ENCODE results near the gene FCMR.

The FCMR gene, protein sequence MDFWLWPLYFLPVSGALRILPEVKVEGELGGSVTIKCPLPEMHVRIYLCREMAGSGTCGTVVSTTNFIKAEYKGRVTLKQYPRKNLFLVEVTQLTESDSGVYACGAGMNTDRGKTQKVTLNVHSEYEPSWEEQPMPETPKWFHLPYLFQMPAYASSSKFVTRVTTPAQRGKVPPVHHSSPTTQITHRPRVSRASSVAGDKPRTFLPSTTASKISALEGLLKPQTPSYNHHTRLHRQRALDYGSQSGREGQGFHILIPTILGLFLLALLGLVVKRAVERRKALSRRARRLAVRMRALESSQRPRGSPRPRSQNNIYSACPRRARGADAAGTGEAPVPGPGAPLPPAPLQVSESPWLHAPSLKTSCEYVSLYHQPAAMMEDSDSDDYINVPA

DNA sequence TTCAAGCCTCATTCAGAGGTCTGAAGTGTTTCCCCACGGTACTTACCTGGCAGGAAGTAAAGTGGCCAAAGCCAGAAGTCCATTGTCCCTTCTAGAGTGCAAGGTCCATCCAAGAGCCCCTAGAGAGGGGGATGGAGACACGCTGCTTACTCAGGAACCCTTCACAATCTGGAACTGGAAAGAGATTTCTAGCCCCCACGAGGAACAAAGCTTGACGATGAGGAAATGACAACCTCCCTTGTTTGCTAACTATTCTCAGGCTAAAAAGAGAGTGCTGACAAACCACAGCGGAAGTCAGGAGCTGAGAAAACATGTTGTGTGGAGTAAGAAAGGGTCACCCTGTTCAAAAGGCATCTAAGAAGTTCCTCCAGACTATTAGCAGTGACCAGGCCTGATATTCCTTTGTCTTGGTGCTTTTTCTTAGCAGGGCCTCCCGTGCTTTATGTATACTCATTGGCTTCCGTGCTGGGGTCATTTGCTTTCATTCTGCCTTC, at the start of gene FCMR:
FCMR (minus strand) TSS at position 170 of the 494 bp plus-strand sequence; CDS start at position 83, 87 bp downstream.
- DNase-seq (ENCODE audit: extremely low read depth in 1 of 2, low read depth in 1 of 2) = no peak

DNA sequence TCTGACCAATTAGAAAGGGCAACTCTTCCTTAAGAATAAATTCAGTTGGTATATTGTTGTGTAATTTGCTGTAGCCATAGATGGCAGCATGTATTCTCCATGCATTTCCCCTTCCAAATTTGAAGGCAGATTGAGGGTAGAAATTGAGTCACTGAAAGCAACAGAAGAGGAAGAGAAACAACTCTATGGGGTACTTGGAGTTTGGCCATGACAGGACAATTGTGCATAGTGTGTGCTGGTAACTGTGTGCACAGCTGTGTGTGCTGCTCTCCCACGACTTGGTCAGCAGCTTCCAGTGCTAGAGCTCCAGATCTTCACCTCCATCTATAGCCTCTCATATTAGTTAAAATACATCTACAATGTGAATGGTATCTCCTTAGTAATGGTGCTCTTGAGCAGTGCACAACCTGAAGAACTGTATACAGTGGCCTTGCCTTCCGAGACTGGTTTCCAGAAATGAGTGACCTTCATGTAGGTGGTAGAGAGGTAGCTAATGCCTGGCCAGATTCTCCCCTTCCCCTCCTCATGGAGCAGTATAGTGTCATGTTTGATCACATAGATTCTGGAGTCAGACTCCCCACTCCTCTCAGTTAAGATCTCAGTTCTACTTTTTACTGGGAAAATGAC, 49.4 kb upstream of the FCMR start:
- DNase-seq (ENCODE audit: extremely low read depth in 1 of 2, low read depth in 1 of 2) = no peak

DNA sequence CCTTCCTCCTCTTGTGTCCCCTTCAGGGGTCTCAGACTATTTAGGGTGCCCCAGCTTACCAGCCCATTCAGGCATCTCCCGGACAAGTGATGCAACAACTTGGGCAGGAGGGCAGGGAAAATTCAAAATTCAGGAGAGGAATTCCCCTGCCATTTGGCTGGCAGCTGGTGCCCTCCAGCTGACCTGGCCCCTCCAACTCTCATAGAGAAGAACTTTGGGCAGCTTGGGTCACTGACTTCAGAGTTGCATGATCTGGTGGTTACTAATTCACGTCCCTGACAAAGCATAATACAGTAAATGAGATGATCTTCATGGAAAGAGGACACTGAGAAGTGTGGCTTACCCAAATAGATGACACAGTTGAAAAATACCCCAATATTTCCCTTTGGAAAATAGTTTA, 48.7 kb upstream of the FCMR start, which contains the start of gene FCAMR:
FCAMR (minus strand) TSS at position 15 of the 400 bp plus-strand sequence. CDS start 335 bp downstream, outside the sequence.
- no peak for DNase-seq (ENCODE audit: extremely low read depth in 1 of 2, low read depth in 1 of 2)

DNA sequence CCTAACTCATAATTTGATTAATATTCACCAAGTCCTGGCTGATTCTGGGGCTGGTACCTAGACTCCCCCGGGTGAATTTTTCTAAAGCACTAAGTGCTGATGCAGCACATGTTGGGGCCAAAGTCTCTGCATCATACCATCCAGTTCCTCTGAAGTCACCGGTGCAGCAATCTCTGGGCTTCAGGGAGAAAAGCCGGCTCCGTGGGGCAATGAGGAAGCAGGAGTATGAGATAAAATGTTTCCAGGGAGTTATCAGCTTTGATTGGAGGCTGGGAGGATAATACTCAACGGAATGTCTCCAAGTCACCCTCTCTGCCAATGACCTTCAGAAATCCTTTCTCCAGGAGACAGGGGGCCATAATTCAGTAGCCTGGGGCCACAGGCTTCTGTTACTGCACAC, 47.3 kb upstream of the FCMR start:
- no peak for DNase-seq (ENCODE audit: extremely low read depth in 1 of 2, low read depth in 1 of 2)

DNA sequence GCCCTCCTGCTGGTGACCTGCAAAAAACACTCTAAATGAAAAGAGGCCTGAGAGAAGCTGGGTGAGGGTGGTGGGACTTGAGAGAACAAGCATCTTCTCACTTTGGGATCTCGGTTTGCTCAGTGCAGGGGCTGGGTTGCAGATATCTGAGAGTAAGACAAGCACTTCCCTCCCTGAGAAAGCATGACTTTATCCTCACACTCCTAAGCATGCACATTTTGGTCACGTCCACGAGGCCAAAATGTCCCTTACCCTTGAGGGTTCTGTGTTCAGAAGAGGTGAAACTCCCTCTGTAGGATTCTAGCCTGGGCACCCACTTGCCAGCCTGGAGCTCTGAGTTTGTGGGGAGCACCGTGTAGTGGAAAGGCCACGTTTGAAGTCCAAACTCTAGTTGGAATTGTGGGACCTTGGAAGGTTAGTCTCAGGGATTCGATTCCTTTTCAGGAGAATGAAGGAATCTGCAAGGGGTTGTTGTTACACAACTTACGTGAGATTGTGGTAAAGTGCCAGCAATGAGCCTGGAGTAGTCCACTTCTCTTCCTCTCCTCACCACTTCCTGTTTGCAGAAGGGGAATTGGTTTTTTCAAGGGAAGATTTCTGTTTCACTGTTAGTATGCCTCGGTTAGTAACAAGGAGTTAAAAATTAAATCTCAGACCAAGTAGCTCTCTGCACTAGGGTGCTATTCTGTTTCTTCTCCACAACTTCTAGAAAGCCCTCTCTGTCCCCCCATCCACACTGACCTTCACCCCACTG, 45.5 kb upstream of the FCMR start:
- DNase-seq (ENCODE audit: extremely low read depth in 1 of 2, low read depth in 1 of 2) = no peak

DNA sequence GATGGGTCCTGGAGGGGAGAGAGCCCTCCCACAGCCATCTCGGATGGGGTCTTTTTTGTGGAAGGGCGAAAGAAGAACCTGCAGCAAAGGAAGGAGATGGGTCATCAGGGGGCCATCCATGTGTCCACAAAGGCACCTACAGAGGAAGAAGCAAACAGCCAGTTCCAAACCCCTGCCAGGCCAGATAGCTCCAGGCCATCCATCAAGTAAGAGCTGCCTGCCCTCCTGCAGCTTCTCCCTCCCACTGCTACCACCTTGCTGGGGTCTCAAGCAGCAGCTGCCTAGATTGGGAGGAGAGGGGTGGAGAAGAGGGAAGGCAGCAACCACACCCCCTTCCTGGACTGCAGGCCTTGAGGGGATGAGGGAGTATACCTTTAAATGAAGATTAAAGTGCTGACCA, 44.0 kb upstream of the FCMR start:
- no peak for DNase-seq (ENCODE audit: extremely low read depth in 1 of 2, low read depth in 1 of 2)

DNA sequence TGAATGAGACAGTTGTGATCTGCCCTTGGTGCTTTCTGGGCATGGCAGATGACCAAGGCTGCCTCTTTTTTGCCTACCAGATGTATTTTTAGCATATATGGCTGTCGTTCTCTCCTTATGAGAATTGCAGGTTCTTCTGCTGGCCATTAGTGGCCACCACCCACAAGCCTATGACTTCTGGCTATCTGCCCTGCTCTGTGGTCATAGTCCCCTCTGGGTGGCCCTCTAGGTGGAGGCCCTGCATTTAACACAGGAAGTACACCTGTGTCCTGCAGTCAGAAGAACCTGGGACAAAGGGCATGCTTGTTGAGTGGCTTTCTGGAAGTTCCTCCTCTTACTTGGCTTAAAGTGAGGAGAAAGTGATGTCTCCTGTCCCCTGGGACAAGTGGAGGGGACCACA, 42.0 kb upstream of the FCMR start:
- DNase-seq (ENCODE audit: extremely low read depth in 1 of 2, low read depth in 1 of 2) = no peak

DNA sequence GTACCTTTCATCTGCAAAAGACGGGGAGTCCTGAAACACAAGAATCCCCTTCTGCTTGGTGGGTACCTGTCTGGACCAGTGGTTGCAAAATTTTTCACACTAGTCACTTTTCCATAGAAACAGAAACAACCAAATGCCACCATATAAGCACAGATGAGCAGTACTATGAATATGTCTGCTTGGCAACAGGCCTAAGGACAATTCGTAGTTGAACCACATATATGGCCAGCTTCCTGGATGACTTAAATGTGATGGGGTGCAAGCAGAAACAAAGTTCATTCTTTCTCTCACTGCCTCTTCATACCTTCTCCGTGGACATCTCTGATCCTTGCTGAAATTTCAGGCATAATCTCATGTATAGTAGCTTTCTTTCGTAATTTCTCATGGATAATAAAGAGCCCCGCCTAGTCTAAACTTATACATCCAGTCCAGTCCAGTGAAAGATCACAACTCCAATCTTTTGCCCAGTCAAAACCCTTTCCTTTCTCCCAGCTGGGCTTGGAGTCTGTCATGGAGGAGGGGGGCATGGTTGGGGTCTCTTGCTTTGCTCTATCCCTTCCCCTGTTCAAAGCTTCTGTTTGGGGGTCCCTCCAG, 41.5 kb upstream of the FCMR start:
- no peak for DNase-seq (ENCODE audit: extremely low read depth in 1 of 2, low read depth in 1 of 2)

DNA sequence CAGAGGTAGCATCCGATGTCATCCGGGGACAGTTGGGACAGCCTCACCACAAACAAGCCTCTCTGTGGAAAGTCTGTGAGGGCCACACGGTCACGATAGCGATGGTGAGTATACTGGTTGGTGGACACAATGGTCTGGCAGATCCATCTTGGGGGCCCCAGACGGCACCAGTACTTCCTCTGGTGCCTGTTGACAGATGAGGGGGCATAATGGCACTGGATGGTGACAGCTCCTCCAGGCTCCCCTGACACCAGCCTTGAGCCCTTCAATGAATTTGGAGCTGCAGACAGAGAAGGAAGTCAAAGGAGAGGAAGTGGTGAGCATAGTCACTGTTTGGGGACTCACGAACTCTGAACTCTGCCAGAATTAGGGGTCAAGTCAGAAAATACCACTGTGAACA, 40.5 kb upstream of the FCMR start:
- DNase-seq (ENCODE audit: extremely low read depth in 1 of 2, low read depth in 1 of 2) = no peak

DNA sequence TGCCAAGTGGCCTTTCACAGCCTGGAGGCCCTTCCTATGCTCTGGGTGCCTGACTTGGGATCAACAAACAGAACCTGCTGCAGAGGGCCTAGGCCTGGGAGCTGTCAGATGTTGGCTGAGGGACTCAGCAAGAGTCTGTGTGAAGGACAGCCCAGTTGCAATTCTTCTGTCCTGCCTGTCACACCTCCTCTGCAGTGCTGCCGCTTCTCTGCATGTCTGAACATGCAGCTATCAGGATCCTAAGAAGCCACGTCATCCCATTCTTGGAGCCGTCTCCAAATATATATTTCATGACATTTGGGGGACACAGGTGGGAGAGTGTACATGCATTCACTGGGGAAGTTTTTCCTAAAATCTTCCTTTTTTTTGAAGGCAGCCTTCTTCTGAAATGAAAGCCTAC, 39.9 kb upstream of the FCMR start:
- no peak for DNase-seq (ENCODE audit: extremely low read depth in 1 of 2, low read depth in 1 of 2)

DNA sequence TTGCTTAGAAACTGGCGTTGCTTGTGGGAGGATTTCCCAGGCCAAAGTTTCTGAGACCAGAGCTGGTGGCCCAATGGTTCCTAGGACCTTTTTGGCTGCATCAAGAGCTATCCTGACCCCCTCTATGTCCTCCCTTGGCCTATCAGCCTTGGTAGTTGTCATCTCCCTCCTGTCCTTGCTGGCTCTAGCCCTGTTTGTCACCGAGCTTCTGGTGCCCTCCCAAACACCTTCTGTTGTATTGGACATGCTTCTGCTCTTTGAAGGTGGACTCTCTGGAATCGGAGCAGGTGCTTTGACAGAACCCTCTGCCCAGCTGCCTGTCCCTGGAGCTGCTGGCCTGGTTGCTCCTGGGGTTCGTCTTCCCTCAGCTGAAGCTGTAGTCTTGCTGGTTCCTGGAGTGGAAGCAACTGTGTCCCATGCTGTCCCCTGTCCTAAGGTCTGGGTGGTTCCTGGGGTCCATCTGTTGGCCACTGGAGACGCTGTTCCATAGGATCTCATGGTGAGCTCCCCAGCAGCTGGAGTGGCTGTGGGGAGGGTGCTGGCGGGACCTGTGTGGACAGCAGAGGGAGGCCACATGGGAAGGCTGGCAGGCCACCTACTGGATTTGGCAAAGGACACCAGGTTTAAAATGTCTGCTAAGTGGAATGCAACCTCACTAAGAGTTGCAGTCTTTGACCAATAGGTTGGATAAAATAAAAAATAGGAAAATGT, 39.1 kb upstream of the FCMR start:
- DNase-seq (ENCODE audit: extremely low read depth in 1 of 2, low read depth in 1 of 2) = no peak

DNA sequence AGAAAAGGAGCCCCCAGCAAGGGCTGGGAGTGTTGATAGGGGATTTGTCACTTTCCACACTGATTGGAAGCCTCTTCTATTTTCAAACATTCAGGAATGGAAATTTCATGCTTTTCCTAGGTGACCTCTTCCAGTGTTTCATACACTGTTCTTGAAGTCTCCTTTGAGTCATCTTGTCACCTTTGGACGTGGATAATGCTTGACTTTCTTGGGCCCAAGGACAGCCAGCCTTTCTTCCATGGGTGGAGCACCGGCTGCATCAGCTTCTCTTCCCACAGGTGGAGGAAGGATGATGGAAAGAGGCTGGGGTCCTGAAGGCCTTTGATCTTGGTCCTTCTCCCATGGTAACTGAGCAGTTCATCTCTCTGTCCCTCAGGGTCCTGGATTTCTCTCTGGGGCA, 36.4 kb upstream of the FCMR start:
- DNase-seq (ENCODE audit: extremely low read depth in 1 of 2, low read depth in 1 of 2) = no peak

DNA sequence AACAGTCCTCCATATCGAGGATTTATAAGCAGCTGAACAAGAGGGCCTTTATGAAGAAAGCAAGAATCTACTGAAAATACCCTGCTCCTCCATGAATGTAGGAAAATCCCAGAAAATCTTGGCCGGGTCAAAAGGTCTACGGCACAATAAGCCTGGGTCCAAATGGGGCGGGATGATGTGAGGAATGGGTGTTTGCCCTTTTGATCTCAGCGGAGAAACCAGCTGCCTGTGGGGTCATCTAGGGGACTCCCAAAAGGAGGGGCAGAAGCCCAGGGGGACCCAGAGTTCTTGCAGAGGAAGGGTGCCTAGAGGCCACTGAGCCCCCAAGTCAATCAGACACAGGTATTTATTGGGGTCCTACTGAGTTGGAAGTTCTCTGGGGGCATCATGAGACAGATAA, 35.9 kb upstream of the FCMR start:
- DNase-seq (ENCODE audit: extremely low read depth in 1 of 2, low read depth in 1 of 2) = no peak

DNA sequence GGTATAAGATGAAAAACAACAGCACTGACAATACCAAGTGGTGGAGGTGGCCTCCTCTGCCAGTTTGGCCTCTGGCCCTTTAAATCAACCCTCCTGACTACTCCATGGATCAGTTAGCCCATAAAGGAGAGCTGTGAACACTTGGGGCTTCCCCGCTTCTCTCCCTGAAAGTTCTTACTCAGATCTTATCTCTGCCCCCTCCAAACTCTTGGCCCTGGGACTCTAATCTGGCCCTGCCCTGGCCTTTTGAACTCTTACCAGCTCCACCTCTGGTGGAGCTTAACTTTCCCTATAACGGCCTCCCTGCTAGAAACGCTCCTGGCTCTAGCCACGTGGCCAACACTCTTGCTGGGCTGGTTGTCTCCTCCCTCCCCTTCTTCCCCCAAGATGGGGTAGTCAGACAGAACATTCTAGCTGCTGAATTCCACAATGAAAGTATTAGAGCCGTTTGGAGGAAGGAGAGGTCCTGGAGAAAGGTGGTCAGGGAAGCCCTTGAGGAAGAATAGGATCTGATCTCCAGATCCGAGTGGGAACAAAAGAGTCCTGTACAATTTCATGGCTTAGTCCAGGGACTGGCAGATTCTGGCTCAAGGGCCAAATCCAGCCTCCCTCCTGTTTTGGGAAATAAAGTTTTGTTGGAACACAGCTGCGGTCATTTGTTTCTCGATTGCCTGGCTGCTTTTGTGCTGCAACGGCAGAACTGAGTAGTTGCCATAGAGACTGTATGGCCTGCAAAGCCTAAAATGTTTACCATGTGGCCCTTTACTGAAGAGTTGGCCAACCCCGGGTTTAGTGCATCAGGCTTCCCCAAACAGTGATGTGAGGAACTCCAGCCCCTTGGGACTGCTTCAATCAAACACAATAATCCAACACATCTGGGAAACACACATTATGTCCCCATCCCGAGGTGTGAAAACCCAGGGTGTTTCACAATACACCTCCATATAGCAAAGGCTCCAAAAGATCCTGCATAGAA, 34.0 kb upstream of the FCMR start:
- no peak for DNase-seq (ENCODE audit: extremely low read depth in 1 of 2, low read depth in 1 of 2)

DNA sequence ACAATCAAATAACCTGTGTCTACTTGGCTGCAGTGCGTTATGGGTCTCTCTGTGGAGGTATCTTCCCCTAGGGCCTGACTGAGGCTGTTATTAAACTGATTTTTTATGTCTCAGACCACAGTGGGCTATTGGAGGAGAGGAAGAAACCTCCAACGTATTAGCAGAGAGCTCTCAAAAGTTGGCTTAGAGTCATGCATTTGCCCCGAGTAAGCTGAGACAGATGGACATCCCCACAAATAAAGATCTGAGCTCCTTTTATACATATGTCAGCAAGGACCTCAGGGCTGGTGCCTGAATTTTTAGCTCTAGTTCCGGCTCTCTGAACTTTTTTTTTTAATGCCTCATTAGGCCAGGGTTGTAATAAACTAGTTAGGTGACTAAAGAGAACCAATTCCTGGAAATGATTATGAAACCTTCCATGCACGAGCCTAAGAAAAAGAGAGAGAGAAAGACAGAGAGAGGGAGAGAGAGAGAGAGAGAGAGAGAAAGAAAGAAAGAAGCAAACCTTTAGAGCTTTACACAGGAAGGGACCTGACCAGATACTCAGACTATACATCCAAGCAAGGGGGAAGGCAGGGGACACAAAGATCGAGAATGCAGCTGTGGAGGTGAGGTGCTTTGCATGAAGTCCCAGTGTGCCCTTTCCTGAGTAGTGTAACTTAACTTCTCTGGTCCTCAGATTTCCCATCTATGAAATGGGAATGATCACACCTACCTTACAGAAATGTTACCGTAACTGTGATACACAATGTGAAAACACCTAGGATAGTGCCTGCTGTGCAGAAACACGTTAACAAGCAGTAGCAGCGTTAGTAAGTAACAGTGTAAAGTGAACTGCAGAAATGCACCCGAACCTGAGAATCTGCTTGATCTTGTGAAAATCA, 33.0 kb upstream of the FCMR start:
- DNase-seq (ENCODE audit: extremely low read depth in 1 of 2, low read depth in 1 of 2) = no peak

DNA sequence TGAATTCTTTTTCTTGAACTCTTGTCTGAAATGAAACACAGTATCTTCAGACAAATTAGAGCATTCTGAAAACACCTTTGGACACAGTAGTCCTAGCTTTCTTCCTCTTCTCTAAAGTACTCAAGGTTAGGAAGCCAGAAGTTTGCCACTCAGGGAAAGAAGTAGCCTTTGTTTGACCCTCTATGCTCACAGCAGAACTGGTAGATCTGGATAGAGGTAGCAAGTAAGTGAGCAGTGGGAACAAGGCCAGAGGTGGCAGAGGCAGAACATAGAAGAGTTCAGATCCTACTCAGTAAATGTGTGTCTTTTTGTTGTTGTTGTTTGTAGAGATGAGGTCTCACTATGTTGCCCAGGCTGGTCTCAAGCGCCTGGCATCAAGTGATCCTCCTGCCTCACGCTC, 31.9 kb upstream of the FCMR start:
- no peak for DNase-seq (ENCODE audit: extremely low read depth in 1 of 2, low read depth in 1 of 2)

DNA sequence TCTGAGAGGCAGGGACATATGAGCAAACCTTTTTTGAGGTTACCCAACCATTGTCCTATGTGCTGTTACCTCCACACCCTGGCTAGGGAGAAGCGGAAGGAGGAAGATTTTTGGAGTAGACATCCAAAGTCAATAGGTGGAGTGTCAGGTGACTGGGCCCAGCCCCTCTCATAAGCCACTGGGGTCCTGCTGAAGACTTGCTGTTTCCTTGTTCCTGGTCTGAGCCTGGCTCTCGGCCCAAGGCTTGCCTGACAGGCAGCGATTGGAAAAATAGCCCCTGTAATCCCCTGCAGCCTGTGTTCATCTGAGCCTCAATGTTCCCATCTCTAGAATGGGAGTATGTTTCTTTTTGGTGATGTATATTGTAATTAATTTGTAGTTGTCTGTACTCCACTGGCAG, 31.4 kb upstream of the FCMR start:
- DNase-seq (ENCODE audit: extremely low read depth in 1 of 2, low read depth in 1 of 2) = no peak

DNA sequence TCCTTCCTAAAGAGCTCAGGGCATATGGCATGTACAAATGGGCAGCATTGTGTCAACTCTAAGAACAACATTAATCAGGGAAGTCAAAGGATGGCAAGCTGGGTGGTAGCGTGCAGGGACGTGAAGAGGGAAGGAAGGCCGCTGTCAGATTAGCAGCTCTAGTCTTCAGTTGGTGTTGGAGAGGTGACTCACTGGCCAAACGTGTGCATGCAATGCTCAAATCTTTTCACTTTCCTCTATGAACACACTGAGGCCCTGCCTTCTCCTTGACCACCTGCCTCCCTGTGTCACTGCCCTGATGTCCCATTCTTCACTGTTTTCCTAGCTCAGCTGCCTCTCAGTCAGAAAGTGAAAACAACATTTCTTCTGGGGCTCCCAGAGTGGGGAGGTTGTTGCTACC, 30.4 kb upstream of the FCMR start:
- DNase-seq (ENCODE audit: extremely low read depth in 1 of 2, low read depth in 1 of 2) = no peak
